AG04449 (cell line): ENCODE data around the gene MAN1A1.

Experiments
- CTCF ChIA-PET: fragments of 350-600 bp; formaldehyde crosslinking; extraction: SDS; loops from one replicate; lab custom pipeline; 2021; ENCODE audit warnings: antibody characterized with exemption; lab: Yijun Ruan, JAX
- POLR2A ChIA-PET: fragments of 400-600, 350-600 bp; formaldehyde crosslinking; extraction: SDS; loops from one replicate; lab custom pipeline; 2020; ENCODE audit warnings: antibody characterized with exemption, inconsistent platforms; lab: Yijun Ruan, JAX
- DNase-seq: peaks from one replicate; pipeline ENCODE4 v3.0.0-alpha.2; 2010; ENCODE audit warnings: low read depth, low spot score
- H3K4me3 ChIP-seq: 2 replicates; pipeline ENCODE4 v1.5.1; 2011; ENCODE audit warnings: low read depth, mild to moderate bottlenecking, control low read depth, low read length
- CTCF ChIP-seq: IDR thresholded peaks from one replicate; pipeline ENCODE4 v1.5.1; 2011; ENCODE audit warnings: mild to moderate bottlenecking, moderate library complexity, low read length, control low read depth, inconsistent platforms; ENCODE audit not compliant: insufficient read depth; ENCODE audit errors: missing control alignments

MAN1A1 gene

GRCh38 chr6:119314885-119315272 lies 34.7 kb downstream of the MAN1A1 start:
- POLR2A ChIA-PET, result no interaction called here

GRCh38 chr6:119313937-119314884 lies 35.4 kb downstream of the MAN1A1 start:
- POLR2A ChIA-PET, result no interaction called here
- no peak for DNase-seq
- no peak overlapping the region for H3K4me3 ChIP-seq
- no peak for TF ChIP-seq CTCF
- CTCF ChIA-PET, result no interaction called here

More at GRCh38 chr6:119314885-119315272, 34.7 kb downstream of the MAN1A1 start:
- no peak overlapping the region for H3K4me3 ChIP-seq
- DNase-seq, result no peak
- TF ChIP-seq CTCF, result no peak
- CTCF ChIA-PET, result no interaction called here

GRCh38 chr6:119312875-119313338 lies 36.7 kb downstream of the MAN1A1 start:
- no peak for DNase-seq
- POLR2A ChIA-PET, result no interaction called here
- TF ChIP-seq CTCF, result no peak
- H3K4me3 ChIP-seq, result no peak overlapping the region
- CTCF ChIA-PET, result no interaction called here

GRCh38 chr6:119312441-119312840 lies 37.1 kb downstream of the MAN1A1 start:
- no peak for DNase-seq
- CTCF ChIA-PET, result no interaction called here
- POLR2A ChIA-PET, result no interaction called here
- TF ChIP-seq CTCF, result no peak
- no peak overlapping the region for H3K4me3 ChIP-seq

- no peak for DNase-seq
- CTCF ChIA-PET, result interaction anchor here (0.6 to 1.2 kb wide), 2 partner anchors 9 to 705 kb away, joined by 3 read pairs; no protein-coding TSS in a partner anchor
- no peak for TF ChIP-seq CTCF
- POLR2A ChIA-PET, result no interaction called here
- H3K4me3 ChIP-seq, result no peak overlapping the region
Measured at GRCh38 chr6:119311514-119312142, 37.9 kb downstream of the MAN1A1 start.
